ENCODE data around the gene BSDC1. TPM values are rescaled to one million over a fixed set of nuclear protein-coding genes. Genes with fewer than 3 reads are reported as not detected.
A peak's percentile ranks its signal among the peaks of the same experiment; 100 is the strongest.

BSDC1 gene
- total RNA-seq, 2 experiments from 2014 or later, result 29.4 to 36.9 TPM

DNA sequence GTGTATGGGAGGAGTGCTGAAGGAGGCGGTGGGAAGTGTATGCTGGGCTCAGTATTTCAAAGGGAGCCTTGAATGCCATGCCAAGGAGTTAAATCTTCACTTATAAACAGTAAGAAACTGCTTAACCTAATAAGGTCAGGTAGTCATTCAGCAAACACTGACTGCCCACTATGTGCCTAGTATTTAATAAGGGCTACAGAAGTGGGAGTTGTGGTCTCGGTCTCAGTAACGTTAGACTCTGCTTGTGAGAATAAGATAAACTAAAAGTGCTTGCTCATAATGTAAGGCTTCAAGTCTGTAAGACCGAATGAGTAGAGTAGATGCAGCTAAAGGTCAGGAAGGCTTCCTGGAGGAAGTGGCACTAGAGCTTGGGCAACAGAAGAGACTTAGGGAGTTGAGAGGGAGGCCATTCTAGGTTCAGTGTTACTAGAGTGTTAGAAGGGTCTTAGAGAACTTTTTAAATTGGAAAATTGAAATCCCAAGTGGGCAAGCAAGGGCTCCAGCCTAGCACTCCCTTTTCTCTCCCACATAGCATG lies 64.2 kb downstream of the BSDC1 start:
- no peaks in the 10 kb centered on the region for H3K27me3 Mint-ChIP-seq
- no peaks in the 10 kb centered on the region for H3K9me3 Mint-ChIP-seq (ENCODE audit: low read depth)
- H3K36me3 Mint-ChIP-seq (ENCODE audit: low read depth), result peaks cover 52% of the 10 kb centered on the region
- intact Hi-C loops (cut with DNase I, micrococcal nuclease), result loop anchor here in 1 of 2 experiments (5.0 kb wide), 1 partner anchor 38 kb away; the partner anchor contains the start of gene HDAC1
- ATAC-seq (no peak), DNase-seq (no peak)
- peaks cover 25% of the 10 kb centered on the region for H3K4me1 Mint-ChIP-seq
- H3K4me3 Mint-ChIP-seq, result no peak overlapping the region
- ChIA-PET POLR2A (no interaction called here), CTCF (interaction anchor here (1.0 kb wide), 1 partner anchor 82 kb away, joined by 3 read pairs; no protein-coding TSS in a partner anchor)
- peak overlapping the region; percentile 70 for H3K27ac Mint-ChIP-seq

DNA sequence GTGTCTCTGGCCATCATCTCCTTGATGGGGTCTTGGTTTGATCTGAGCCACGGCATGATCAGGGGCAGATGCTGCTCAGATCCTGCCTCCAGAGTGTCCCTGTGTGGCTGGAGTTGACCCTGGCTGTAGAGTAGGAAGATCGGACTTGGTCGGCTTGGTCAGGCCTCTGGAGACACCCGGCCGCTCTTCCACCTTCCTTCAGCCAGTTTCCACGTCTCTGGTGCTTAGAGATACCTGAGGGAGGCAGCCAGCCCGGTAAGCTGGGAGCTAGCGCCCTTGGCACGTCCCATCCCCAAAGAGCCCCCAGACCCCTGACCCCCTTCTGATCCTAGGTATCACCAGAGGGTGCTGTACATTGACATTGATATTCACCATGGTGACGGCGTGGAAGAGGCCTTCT lies 67.0 kb downstream of the BSDC1 start:
- intact Hi-C loops (cut with DNase I, micrococcal nuclease), result no loop called here
- ChIA-PET CTCF (no interaction called here), POLR2A (no interaction called here)
- peaks cover 25% of the 10 kb centered on the region for H3K4me1 Mint-ChIP-seq
- no peaks in the 10 kb centered on the region for H3K9me3 Mint-ChIP-seq (ENCODE audit: low read depth)
- peaks cover 54% of the 10 kb centered on the region for H3K36me3 Mint-ChIP-seq (ENCODE audit: low read depth)
- no peak overlapping the region for H3K4me3 Mint-ChIP-seq
- no peak overlapping the region for H3K27ac Mint-ChIP-seq
- ATAC-seq (no peak), DNase-seq (no peak)
- no peaks in the 10 kb centered on the region for H3K27me3 Mint-ChIP-seq

DNA sequence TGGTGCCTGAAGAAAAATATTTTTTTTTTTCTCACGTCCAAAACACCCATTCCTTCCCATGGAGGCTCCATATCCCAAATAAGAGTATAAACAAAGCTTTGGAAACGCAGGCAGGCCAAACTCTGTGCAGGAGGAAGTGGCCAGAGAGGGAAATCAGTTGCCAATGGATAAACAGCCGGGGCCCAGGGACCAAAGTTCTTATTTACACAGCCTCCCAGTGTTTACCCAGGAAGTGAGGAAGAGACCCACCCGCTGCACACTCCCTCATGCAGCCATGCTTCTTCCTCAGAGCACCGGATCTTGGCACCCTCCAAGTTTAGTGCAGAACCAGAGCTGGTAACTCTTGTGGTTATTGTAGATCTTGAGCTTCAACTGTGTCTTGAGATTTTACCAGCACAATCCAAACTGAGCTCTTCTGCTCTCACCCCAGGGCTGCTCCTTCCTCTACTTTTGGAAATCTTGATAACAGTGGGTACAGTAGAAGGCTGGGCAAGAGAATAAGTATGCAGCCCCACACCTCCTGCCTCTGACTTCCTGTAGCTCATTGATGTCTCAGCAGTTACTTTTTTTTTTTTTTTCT lies 72.4 kb downstream of the BSDC1 start:
- Mint-ChIP-seq H3K4me1 (peaks cover 39% of the 10 kb centered on the region), H3K27ac (peak overlapping the region; percentile 92), H3K4me3 (peak overlapping the region; percentile 45), H3K9me3 (ENCODE audit: low read depth) (no peaks in the 10 kb centered on the region), H3K27me3 (no peaks in the 10 kb centered on the region), H3K36me3 (ENCODE audit: low read depth) (peaks cover 46% of the 10 kb centered on the region)
- peak; percentile 36 for DNase-seq
- ChIA-PET CTCF (interaction anchor here (0.8 to 2.3 kb wide), 9 partner anchors 10 to 121 kb away, joined by 3 to 9 read pairs (median 5); partner anchors contain the start of gene CCDC28B), POLR2A (interaction anchor here (0.6 to 1.1 kb wide), 4 partner anchors 11 to 41 kb away, joined by 3 to 7 read pairs (median 4); partner anchors contain the start of gene MARCKSL1)
- ATAC-seq, result peak; percentile 76
- intact Hi-C loops (cut with DNase I, micrococcal nuclease), result loop anchor here in 1 of 2 experiments (5.0 kb wide), 1 partner anchor 75 kb away; the partner anchor contains the start of gene FAM167B

DNA sequence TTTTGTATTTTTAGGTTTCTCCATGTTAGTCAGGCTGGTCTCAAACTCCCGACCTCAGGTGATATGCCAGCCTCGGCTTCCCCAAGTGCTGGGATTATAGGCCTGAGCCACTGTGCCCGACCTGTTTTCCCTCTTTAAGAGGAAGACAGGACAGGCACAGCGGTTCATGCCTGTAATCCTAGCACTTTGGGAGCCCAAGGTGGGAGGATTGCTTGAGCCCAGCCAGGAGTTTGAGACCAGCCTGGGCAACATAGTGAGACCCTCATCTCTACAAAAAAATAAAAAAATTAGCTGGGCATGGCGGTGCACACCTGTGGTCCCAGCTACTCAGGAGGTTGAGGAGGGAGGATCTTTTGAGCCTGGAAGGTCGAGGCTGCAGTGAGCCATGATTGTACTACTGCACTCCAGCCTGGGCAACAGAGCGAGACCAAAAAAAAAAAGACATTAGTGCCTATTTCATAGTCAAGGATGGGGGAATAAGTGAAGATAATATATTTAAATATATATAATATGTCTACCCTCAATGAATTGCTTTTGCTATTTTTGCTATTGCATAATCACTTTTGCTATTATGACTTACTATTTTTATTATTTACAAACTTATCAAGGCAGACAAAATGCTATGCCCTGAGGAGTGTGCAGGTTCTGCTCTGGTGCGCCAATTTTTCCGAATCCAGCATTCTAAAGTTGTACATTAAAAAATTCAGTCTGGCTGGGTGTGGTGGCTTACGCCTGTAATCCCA lies 75.9 kb downstream of the BSDC1 start:
- ATAC-seq, result no peak
- Mint-ChIP-seq H3K36me3 (ENCODE audit: low read depth) (peaks cover 38% of the 10 kb centered on the region), H3K27ac (peak overlapping the region; percentile 25), H3K4me3 (no peak overlapping the region), H3K9me3 (ENCODE audit: low read depth) (no peaks in the 10 kb centered on the region), H3K27me3 (no peaks in the 10 kb centered on the region), H3K4me1 (peaks cover 32% of the 10 kb centered on the region)
- ChIA-PET CTCF (interaction anchor here (1.3 kb wide), 1 partner anchor 30 kb away, joined by 3 read pairs; no protein-coding TSS in a partner anchor), POLR2A (no interaction called here)
- DNase-seq, result no peak
- intact Hi-C loops (cut with DNase I, micrococcal nuclease), result no loop called here

DNA sequence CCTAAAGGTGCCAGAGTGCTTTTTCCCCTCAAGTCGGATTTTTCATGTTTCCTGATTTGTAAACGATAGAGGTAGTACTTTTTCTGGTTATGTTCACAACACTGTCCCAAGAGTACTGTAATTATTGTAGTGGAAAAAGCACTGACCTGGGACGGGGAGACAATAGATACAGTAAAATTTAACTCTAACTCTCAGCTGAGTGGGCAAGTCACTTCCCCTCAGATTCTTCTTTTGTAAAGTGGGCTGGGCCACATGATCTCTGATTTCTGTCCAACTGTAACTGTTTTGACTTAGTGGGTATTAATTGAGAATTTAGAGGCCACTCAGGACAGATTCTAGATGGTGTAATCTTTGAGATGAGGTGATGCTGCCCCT lies 77.4 kb downstream of the BSDC1 start:
- Mint-ChIP-seq H3K4me3 (no peak overlapping the region), H3K9me3 (ENCODE audit: low read depth) (no peaks in the 10 kb centered on the region), H3K27me3 (no peaks in the 10 kb centered on the region), H3K4me1 (peaks cover 22% of the 10 kb centered on the region), H3K27ac (no peak overlapping the region), H3K36me3 (ENCODE audit: low read depth) (peaks cover 30% of the 10 kb centered on the region)
- DNase-seq (no peak), ATAC-seq (no peak)
- intact Hi-C loops (cut with DNase I, micrococcal nuclease), result no loop called here
- ChIA-PET POLR2A (interaction anchor here (0.5 kb wide), 1 partner anchor 91 kb away, joined by 3 read pairs; no protein-coding TSS in a partner anchor), CTCF (interaction anchor here (1.1 to 1.4 kb wide), 4 partner anchors 12 to 102 kb away, joined by 3 read pairs; no protein-coding TSS in a partner anchor)

Other genes starting within 250 kb of the BSDC1 start
- gene TXLNA, start 214.8 kb downstream of the BSDC1 start, total RNA-seq, result 10 to 100 TPM; 79.5 to 79.7 TPM
- gene CCDC28B, start 193.8 kb downstream of the BSDC1 start, total RNA-seq, result 10 to 100 TPM; 13.0 to 19.3 TPM
- 1 to 10 TPM; 4.4 to 5.0 TPM for gene IQCC, start 188.8 kb downstream of the BSDC1 start, total RNA-seq
- gene DCDC2B, start 185.4 kb downstream of the BSDC1 start, total RNA-seq, result not detected
- gene TMEM234, start 172.1 kb downstream of the BSDC1 start, total RNA-seq, result 1 to 10 TPM; 7.3 to 8.2 TPM
- 100 to 1,000 TPM; 299 to 349 TPM for gene EIF3I, start 172.0 kb downstream of the BSDC1 start, total RNA-seq
- under 1 TPM; 0.72 to 0.82 TPM for gene FAM167B, start 147.2 kb downstream of the BSDC1 start, total RNA-seq
- 100 to 1,000 TPM; 179 to 220 TPM for gene LCK, start 143.2 kb downstream of the BSDC1 start, total RNA-seq
- 100 to 1,000 TPM; 132 to 146 TPM for gene HDAC1, start 102.4 kb downstream of the BSDC1 start, total RNA-seq
- gene MARCKSL1, start 58.2 kb downstream of the BSDC1 start, total RNA-seq, result 10 to 100 TPM; 27.0 to 29.3 TPM
- gene FAM229A, start 32.0 kb downstream of the BSDC1 start, total RNA-seq, result 1 to 10 TPM; 3.1 to 3.3 TPM
- gene TSSK3, start 31.9 kb downstream of the BSDC1 start, total RNA-seq, result 1 to 10 TPM in 1 of 2 experiments, under 1 TPM in 1; 0.76 to 1.6 TPM
- not detected for gene ZBTB8B, start 70.6 kb upstream of the BSDC1 start, total RNA-seq
- under 1 TPM; 0.30 to 0.35 TPM for gene ZBTB8A, start 145.0 kb upstream of the BSDC1 start, total RNA-seq

All from activated CD4-positive, alpha-beta T cell treated with anti-CD3 and anti-CD28 coated beads for 36 hours (primary cell).